Measurements from ENCODE around the gene SMTNL1. TPM values are rescaled to one million over a fixed set of nuclear protein-coding genes. Genes with fewer than 3 reads are reported as not detected.

The SMTNL1 gene
- total and polyA plus RNA-seq, 9 of the 15 experiments (the other 6 are each of a cell fraction or from before 2014, with no cell fraction given): not detected

GRCh38 chr11:57515332-57516060 is 21.9 kb upstream of the SMTNL1 start, which contains the start of gene SLC43A1:
Gene SLC43A1, minus strand, starts transcription at chr11:57515702. Its CDS starts 1,591 bp downstream, at chr11:57514111.
- peaks cover 21 to 31% of the 10 kb centered on the region in 2 experiments; a peak in 4 of 5 replicates for H3K4me1 ChIP-seq (replicated peaks in 1 of 2; ENCODE audit: control insufficient read depth in 2 of 2, insufficient read depth in 2 of 2, low read length in 2 of 2)
- H2AFZ ChIP-seq (ENCODE audit: low read depth, low read length): peak within 1 kb of the TSS; percentile 99
- TF ChIP-seq CREB3 (tag; conservative IDR thresholded peaks at IDR 0.05; ENCODE audit: low read depth) (no peak), CGGBP1 (CRISPR knock-in tag; IDR thresholded peaks at IDR 0.05) (no peak), SRSF1 (IDR thresholded peaks at IDR 0.05; ENCODE audit: low read depth, low read length) (no peak), SP2 (IDR thresholded peaks at IDR 0.05; ENCODE audit: extremely low read depth, low read depth, low read length, poor library complexity, severe bottlenecking) (no peak), ATF4 (CRISPR knock-in tag; IDR thresholded peaks at IDR 0.05) (no peak), ZNF436 (CRISPR knock-in tag; IDR thresholded peaks at IDR 0.05) (no peak), SIN3A (IDR thresholded peaks at IDR 0.05; ENCODE audit: borderline replicate concordance in 2 of 2, control insufficient read depth in 1 of 2, low read depth in 2 of 2, low read length in 2 of 2) (peak in 1 of 2 experiments; percentile 61; a peak in 2 of 4 replicates), KDM5B (IDR thresholded peaks at IDR 0.05; ENCODE audit: insufficient replicate concordance, low read depth, low read length) (peak; percentile 82), MAFK (IDR thresholded peaks at IDR 0.05; ENCODE audit: low read length) (no peak), CEBPG (CRISPR knock-in tag; IDR thresholded peaks at IDR 0.05) (no peak), CEBPG (tag; conservative IDR thresholded peaks at IDR 0.05 in 1 of 2, IDR thresholded peaks at IDR 0.05 in 1 of 2) (no peak), ZNF639 (CRISPR knock-in tag; conservative IDR thresholded peaks at IDR 0.05 in 1 of 2, IDR thresholded peaks at IDR 0.05 in 1 of 2) (no peak), NBN (IDR thresholded peaks at IDR 0.05; ENCODE audit: low read depth) (no peak), ATF3 (IDR thresholded peaks at IDR 0.05) (no peak), ATF3 (CRISPR knock-in tag; conservative IDR thresholded peaks at IDR 0.05) (no peak)

More at GRCh38 chr11:57515332-57516060, 21.9 kb upstream of the SMTNL1 start, which contains the start of gene SLC43A1:
- in situ Hi-C loops (cut with MboI) (no loop called here), intact Hi-C loops (cut with micrococcal nuclease) (loop anchor here (1.0 kb wide), 1 partner anchor 16 kb away; no protein-coding TSS in a partner anchor)
- CTCF ChIA-PET (ENCODE audit: low intra/inter-chr PET ratio): interaction anchor here (0.8 kb wide), 1 partner anchor 22 kb away, joined by 3 read pairs; no protein-coding TSS in a partner anchor
- Histone ChIP-seq H3K4me2 (ENCODE audit: insufficient read depth, low read length) (peak within 1 kb of the TSS; percentile 88), H3K9ac (ENCODE audit: insufficient read depth in 1 of 2, low read depth in 2 of 2, low read length in 2 of 2) (peak within 1 kb of the TSS; percentile 89 to 90), H4K20me1 (replicated peaks; ENCODE audit: control insufficient read depth, insufficient read depth, low read length) (no peaks in the 10 kb centered on the region), H3K9me1 (ENCODE audit: control insufficient read depth, insufficient read depth, low read length) (no peaks in the 10 kb centered on the region), H3K27me3 (ENCODE audit: control insufficient read depth in 2 of 2, insufficient read depth in 2 of 2, low read length in 2 of 2) (no peaks in the 10 kb centered on the region), H3K9me3 (replicated peaks; ENCODE audit: control insufficient read depth, insufficient read depth, low read depth, low read length) (no peaks in the 10 kb centered on the region), H3K4me3 (peak within 1 kb of the TSS; percentile 88), H3K79me2 (ENCODE audit: control insufficient read depth, insufficient read depth, low read length) (peaks cover 49% of the 10 kb centered on the region), H3K36me3 (ENCODE audit: control insufficient read depth, insufficient read depth, low read length) (peaks cover 16% of the 10 kb centered on the region; the same call in 2 of the 3 replicates), H3K27ac (ENCODE audit: extremely low read depth, low read depth, low read length) (peak within 1 kb of the TSS; percentile 86)
- POLR2A ChIA-PET: interaction anchor here (0.6 to 4.1 kb wide), 14 partner anchors 8 to 613 kb away, joined by 3 to 31 read pairs (median 4); no protein-coding TSS in a partner anchor
- WGBS (ENCODE audit: insufficient coverage, low coverage, missing lambda C conversion rate): under 1% methylated on average over 55 of the region's 66 CpGs
- peak; percentile 82 for ATAC-seq
- FAIRE-seq: peak; percentile 61
- BruUV-seq (replicated peaks): no TSS peak
- DNase-seq (ENCODE audit: extremely low read depth in 1 of 4, low spot score in 3 of 4): peak; percentile 81 to 85 (median 83)

Measured in K562 (cell line).